ENCODE data around the gene EPHA7.

Gene EPHA7

DNA sequence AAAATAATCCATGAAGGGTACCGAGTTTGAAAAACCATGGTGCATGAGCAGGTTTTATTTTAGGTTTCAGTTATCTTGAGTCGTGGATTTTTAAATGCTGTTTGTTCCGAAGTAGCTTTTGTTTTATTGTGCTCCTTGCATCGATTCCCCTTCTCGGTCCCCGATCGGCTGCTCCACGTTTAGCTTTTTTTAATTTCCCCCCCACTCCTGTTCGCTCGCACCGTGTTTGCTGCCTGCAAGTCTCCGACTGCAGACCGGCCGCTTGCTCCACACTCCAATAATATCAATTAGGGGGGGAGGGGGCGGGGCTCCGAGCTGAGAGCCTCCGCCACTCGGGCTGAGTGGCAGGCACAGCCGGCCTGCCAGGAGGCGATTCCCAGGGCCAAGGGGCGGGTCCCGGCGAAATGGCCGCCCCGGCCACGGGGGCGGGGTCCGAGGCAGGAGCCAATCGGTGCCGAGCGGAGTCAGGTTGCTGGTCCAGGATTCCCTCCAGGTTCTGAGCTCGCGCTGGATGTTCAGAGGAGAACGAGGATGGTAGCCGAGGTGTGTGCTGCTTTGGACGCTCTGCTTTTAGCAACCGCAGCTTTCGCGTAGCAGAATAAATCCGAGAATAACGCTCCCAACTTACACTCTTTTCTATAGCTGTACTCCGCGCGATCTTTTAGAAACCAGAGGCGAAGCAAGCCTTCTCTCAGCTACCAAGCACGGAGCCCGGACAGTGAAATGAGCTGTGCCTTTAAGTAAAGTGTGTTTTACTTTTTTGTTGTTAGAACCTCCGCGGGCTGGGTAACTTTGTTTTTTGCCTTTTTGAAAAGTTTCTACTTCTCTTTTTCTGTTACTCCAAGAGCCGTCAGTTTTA lies at the start of gene EPHA7:
TSS of gene EPHA7 (minus strand) at position 256 of the 859 bp plus-strand sequence. CDS start at position 38, 218 bp downstream.
- peak; percentile 45 for DNase-seq
- in situ Hi-C loops (cut with MboI; ENCODE audit: low pct_unique_long_range_greater_than_20kb, low sequenced_read_pairs) = no loop called here

DNA sequence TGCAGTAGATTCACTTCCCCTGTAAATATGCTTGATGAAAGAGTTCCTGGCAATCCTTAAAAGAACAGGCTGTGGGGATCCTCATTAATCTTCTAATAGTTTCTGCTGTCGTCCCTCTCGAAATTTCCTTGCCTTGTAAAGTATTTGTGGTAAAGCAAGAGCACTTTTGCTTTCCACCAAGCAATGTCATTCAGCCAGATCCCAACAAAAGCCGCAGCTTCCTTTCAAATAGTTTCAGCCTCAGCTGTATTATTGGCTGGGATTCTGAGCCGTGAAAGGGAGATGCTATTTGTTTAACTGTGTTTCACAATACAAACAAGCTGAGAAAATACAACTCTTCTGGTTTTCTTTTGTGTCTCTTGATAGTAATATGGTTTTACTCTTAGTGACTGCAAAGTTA lies 48.9 kb upstream of the EPHA7 start:
- DNase-seq = no peak
- in situ Hi-C loops (cut with MboI; ENCODE audit: low pct_unique_long_range_greater_than_20kb, low sequenced_read_pairs) = no loop called here

DNA sequence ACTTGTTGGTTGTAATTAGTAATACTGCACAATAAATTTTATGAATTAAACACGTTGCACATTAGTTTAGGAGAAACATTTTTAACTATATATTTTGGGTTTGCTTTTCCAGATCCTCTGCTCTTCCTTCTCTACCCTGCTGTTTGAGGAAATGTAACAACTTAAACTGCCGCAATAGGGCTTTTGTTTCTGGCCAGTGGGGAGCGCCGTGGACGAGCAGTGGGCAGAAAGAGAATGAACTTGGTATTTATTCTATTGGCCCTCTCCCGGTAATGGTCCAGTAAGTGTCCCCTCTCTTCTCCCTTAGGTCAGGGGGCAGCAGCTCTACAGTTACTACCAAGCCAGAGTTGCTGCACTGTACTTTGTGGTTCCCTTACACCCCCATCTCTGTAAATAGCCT lies 35.2 kb upstream of the EPHA7 start:
- no peak for DNase-seq
- in situ Hi-C loops (cut with MboI; ENCODE audit: low pct_unique_long_range_greater_than_20kb, low sequenced_read_pairs) = no loop called here

DNA sequence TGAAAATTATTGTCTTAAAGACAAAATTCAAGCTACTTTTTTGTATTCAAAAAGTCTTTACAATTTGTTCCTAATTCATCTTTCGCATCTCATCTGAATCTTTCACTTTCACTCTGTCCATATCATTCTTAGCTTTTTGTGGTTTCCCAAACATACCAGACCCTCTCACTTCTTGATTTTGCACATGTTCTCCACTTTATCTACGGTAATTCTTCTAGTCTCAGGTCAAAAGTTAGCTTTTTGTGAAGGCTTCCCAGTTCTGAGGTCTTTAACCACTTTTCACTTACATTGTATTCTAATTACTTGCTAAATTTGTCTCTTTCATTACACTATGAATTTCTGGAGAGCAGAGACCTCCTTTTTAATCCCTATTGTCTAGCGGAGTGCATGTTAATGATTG lies 34.6 kb upstream of the EPHA7 start:
- in situ Hi-C loops (cut with MboI; ENCODE audit: low pct_unique_long_range_greater_than_20kb, low sequenced_read_pairs) = no loop called here
- DNase-seq = no peak

DNA sequence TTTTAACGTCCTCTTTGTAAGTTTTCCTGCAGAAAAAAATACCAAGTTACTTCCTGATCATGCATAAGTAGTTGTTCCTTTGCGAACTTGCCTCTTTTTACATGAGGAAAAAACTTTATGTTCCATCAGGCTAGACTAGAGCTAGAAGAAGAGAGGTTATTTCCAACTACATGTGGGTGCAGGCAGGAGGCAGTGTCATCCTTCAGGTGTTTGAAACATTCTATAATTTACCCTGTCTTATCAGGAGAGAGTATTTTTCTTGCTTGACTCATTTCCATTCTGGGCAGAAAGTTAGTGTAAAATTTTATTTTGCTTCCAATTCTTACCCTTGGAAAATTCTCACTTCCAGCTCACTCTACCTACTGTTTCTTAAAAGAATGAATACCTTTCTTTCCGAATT lies 28.5 kb upstream of the EPHA7 start:
- DNase-seq = no peak
- in situ Hi-C loops (cut with MboI; ENCODE audit: low pct_unique_long_range_greater_than_20kb, low sequenced_read_pairs) = no loop called here

DNA sequence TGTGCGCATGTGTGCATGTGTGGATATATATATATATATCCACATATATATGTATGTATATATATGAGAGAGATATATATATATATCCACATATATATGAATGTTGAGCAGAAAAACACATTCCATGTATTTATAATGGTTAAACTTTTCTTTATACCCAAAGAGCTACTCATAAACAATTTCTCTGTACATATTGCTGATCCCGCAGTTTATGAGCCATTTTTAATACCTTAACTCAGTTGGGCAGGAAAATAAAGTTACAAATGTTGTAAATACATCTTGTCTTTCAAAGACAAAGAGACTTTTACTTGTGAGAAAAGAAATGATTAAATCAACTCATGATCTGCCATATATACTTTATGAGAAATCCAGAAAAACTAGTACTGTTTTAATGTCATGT lies 18.1 kb upstream of the EPHA7 start:
- in situ Hi-C loops (cut with MboI; ENCODE audit: low pct_unique_long_range_greater_than_20kb, low sequenced_read_pairs) = no loop called here
- no peak for DNase-seq

DNA sequence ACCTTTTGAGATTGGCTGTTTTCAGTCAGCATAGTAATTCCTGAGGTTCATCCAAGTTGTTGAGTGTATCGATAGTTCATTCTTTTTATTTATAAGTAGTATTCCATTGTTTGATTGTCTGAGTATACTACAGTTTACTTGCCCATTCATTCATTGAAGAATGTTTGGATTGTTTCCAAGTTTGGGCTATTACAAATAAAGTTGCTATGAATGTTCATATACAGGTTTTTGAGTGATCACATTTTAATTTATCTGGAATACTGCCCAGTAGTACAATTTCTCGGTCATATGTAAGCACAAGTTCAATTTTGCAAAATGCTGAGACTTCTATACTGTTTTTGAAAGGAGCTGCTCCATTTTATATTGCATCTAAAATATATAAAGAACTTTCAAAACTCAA lies 14.2 kb upstream of the EPHA7 start:
- in situ Hi-C loops (cut with MboI; ENCODE audit: low pct_unique_long_range_greater_than_20kb, low sequenced_read_pairs) = no loop called here
- no peak for DNase-seq

DNA sequence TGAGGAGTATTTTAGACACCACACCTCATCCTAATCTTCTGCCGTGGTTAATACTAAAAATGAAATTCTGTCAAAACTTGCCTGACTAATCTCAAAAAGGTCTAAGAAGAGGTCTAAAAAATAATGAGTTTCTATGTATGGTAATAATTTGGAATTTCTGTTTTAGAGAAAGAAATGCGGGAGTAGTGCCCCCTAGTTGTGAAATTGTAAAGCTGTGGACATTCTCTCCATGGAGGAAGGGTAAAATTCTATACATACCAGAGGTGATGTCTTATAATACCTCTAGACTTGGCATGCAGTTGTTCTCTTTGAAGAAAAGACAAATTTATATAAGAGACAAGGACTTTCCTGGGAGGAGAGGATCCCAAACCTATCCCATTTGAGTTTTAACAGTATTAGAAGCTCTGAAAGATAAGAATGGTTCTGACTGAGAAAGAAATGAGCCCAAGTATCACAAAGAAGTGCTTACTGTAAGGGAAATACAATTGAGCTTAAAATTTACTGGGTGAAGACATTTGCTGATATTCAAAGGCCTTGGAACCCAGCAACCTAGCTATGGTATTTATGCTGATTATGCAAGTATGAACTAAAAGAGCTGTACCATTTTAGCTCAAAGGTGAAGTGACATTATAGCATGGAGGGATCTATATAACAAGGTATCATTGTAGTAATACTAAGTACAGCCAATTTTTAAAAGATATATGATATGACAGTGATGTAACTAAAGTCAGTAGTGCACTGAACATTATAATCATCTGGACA lies 5.1 kb upstream of the EPHA7 start:
- no peak for DNase-seq
- in situ Hi-C loops (cut with MboI; ENCODE audit: low pct_unique_long_range_greater_than_20kb, low sequenced_read_pairs) = no loop called here

DNA sequence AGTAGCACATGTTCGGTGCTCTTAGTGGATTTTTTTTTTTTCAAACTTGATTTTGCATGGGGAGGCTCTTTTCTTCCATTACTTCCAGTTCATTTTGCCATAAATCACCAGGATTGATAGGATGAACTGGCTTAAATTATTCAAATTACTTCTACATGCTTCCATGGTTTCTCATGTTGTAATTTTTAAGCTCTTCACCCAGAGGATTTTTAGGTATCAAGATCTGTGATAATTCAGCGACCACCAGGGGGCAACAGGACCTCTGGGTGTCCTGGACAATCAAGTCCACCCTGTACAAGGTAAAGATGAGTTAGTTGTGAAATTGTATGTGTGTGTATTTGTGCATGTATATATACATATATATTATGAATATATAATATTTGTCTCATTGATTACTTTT lies 4.2 kb upstream of the EPHA7 start:
- peak; percentile 60 for DNase-seq
- in situ Hi-C loops (cut with MboI; ENCODE audit: low pct_unique_long_range_greater_than_20kb, low sequenced_read_pairs) = no loop called here

DNA sequence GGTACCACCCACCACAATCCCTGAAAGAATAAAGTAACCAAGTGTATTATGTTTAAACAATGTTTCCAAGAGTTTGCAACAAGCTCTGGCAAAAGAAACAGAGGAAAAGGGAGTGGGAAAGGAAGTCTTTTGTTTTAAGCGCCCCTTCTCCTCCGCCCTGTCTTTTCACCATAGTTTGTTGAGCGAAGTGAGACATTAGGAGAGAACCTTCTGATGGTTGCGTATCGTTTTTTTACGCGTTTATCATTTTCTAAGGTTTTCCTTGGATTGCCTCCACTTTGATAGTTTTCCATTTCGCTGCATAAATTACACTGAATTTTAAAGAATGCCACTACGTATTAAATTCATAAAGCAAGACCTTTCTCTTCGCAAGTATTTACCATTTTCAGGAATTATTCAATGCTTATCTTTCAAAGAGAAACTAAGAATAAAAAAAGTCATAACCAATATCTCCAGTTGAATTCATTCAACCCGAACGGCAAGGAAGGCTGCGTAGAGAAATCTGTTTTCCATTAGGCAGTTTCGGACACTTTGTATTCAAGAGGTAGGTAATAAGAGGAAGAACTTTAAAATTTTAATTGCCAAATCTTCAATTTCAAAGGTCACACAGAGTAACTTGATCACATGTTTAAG lies 920 bp upstream of the EPHA7 start:
- DNase-seq = no peak
- in situ Hi-C loops (cut with MboI; ENCODE audit: low pct_unique_long_range_greater_than_20kb, low sequenced_read_pairs) = no loop called here

DNA sequence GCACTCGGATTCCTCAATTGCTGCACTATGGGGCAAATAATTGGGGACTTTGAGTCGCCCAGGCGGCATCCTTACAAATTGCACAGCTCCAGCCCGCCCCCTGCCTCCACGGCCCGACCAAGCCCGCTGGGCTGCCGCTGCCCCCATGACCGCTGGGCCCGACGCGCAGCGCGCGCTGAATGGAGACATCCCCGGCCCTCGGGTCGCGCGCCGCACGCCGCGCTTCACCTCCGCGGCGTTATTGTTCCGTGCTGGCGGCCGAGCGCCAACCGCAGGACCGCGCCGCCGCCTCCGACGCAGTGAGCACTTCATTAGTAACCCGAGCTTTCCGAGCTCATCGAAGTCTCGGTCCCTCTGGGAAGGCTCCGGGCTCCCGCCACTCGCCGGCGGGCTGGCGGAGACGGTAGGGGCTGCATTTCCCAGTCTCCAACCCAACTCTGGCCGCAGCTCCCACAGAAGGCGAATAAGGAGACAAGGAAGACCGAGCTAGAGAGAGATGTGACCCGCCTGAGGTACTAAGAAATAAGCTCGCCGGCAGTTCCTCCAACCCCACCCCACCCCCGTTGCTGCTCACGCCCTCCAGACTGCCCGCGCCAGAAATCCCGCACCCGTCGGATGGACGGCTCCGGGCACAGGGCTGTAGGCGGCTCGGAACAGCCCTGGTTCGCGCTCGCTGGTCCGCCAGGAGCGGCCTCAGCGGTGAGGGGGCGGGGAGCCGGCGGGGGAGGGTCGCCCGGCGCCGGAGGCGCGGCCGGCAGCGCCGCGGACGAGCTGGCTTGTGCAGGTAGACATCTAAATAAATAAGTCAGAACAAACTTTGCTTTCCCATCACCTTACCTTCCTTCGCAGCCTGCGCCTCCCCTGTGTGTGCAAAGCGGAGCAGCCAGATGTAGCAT lies 703 bp downstream of the EPHA7 start:
- DNase-seq = no peak
- in situ Hi-C loops (cut with MboI; ENCODE audit: low pct_unique_long_range_greater_than_20kb, low sequenced_read_pairs) = no loop called here

DNA sequence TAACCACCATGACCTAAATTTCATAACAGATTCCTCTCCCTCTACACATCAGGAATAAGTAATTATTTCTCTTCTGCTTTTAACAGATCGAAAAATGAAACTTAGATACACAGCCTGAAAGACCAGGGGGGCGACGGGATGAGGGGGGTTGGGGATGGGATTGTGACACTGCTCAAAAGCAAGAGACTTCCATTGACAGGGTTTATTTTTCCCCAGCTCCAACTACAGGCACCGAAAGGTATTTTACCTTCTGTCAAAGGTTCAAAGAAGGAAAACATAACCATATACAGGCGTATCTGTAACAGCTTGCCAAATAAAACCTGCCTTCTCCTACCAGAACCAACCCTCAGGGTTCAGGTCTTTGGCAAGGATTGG lies 1.3 kb downstream of the EPHA7 start:
- no peak for DNase-seq
- in situ Hi-C loops (cut with MboI; ENCODE audit: low pct_unique_long_range_greater_than_20kb, low sequenced_read_pairs) = no loop called here

DNA sequence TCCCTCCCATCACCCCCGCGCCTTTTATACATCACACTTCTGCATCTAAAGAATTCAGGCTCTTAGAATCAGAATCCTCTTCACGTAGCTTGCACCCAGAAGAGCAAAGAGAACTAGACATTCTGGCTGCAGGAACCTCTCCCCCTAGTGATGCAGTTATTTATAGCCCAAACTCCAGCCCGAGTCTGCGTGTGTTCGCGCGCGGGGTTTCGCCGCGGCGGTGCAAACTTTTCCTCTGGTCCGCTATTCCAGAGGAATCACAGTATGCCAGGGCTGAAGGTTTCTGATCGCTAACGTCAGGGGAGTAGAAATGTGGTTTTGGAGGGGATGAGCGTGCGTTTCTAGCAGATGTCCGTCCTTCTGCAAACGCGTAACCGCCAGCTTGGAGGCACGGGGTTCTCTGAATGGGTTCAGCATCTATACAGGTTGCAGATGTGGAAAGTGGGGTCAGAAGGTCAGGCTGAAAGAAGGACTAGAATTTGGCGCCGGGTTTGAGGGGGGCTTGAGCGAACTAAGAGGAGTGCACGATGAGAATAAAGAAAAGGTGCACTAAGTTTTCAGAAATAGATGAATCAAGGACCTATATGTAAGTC lies 1.8 kb downstream of the EPHA7 start:
- in situ Hi-C loops (cut with MboI; ENCODE audit: low pct_unique_long_range_greater_than_20kb, low sequenced_read_pairs) = no loop called here
- DNase-seq = no peak

DNA sequence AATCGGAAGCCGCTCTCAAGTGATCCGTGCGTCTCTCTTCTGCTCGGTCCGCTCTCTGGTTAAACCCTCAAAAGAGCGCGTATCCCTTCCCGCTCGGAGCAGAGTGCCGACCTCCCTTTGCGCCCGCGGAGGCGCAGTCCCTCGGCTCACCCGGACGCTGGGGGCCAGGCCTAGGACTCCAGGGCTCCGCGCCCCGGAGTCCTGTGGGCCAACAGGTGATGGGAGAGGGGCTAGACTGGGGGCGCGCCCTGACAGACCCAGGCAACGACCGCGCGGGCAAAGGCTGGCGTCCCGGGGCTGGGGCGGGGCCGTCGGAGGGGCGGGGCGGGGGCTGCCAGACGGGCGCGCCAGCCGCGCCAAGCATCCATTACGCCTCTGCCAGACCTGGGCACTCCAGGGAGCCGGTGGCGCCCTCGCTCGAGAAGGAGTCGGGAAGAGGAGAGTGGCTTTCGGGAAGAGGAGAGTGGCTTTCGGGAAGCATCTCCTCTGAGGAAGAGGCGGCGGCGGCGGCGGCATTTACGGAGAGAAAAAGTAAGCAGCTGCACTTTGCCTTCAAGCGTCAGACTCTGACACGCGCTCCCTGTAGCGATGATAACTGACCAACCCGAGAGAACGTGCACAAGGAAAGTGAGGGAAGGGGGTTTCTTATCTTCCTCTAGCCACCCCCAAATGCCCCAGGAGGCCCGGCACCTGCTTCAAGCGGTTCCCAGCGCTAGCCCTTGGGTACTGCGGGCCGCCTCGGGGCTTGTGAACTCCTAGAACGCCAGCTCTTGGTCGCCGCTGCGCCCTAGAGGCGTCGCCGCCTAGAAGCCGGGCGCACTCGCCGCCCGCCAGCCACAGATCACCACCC lies 2.6 kb downstream of the EPHA7 start:
- no peak for DNase-seq
- in situ Hi-C loops (cut with MboI; ENCODE audit: low pct_unique_long_range_greater_than_20kb, low sequenced_read_pairs) = no loop called here

DNA sequence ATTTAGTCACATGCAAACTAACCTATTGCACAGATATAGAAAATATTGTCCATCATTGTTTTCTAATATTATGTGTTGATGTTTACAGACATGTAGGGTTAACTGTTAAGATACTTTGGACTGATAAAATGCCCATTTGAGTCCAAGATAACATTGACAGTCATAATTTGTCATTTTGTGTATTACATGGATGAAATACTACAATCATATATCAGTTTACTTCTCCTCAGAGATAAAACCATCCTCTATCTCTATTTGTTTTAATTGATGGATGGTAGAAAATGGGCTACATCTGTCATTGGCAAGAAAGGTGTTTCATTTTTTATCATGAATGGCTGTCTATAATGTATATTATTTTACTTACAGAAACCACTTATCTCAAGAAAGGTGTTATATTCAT lies 6.2 kb downstream of the EPHA7 start:
- DNase-seq = no peak
- in situ Hi-C loops (cut with MboI; ENCODE audit: low pct_unique_long_range_greater_than_20kb, low sequenced_read_pairs) = no loop called here

DNA sequence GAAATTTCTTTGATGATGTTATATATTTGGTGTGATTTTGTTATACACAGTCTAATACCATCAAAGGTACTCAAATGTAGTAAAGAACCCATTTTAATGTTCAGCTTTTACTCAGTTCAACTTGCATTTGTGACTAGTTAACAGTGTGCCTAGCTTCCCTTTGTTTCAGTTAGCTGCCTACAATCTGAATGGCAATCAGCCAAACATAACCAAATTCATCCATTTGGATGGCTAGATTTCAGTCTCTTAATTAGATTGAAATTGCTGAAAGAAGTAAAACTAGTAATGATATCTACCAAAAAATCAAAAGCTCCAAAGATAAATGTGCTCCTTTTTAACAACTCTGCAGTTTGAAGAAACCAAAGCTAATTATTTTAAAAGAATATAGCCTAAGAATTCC lies 6.9 kb downstream of the EPHA7 start:
- in situ Hi-C loops (cut with MboI; ENCODE audit: low pct_unique_long_range_greater_than_20kb, low sequenced_read_pairs) = no loop called here
- DNase-seq = no peak

DNA sequence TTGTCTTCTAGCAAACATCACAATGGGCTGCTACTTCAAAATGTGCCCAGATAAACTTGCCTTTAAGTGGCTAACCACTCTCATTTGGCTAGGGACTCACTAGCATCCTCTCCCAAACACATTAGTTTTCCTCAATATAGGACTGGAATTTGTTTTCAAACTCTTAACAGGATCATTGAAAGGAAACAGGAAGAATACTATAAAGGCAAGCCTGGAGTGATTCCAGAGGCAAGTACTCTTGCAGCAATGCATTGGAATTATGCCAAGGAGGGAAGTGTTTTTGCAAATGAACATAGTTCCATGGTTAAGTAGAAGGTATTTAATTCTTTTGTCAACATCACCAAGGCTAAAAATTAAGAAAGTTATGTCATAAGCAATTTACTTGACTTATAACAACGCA lies 12.2 kb downstream of the EPHA7 start:
- no peak for DNase-seq
- in situ Hi-C loops (cut with MboI; ENCODE audit: low pct_unique_long_range_greater_than_20kb, low sequenced_read_pairs) = no loop called here

DNA sequence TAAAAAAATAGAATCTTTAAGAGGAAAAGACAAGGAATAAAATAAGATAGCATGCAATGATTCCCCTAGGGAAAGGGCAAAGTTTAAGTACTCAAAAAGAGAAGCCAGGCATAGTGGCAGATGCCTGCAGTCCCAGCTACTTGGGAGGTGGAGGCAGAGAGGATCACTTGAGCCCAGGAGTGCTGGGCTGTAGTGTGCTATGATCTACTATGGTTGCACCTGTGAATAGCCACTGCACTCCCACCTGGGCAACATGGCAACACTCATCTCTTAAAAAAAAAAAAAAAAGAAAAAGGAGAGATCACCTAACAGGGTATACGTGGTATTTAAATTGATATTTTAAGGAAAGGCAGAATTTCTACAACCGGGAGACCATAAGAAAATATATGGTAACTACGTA lies 16.0 kb downstream of the EPHA7 start:
- DNase-seq = no peak
- in situ Hi-C loops (cut with MboI; ENCODE audit: low pct_unique_long_range_greater_than_20kb, low sequenced_read_pairs) = no loop called here
